Measurements from ENCODE around the gene CDKN2A.

- TF ChIP-seq POLR2AphosphoS5 (IDR thresholded peaks at IDR 0.05; ENCODE audit: low read depth, low read length): no peak
- no peak for TF ChIP-seq TAF1 (IDR thresholded peaks at IDR 0.05; ENCODE audit: borderline replicate concordance, insufficient read depth, low read length)
- no peak for TF ChIP-seq REST (IDR thresholded peaks at IDR 0.05; ENCODE audit: insufficient read depth in 1 of 2, low read depth in 2 of 2, low read length in 2 of 2)
- no peak for TF ChIP-seq FOXP2 (optimal IDR thresholded peaks at IDR 0.05; ENCODE audit: borderline replicate concordance, extremely low read depth, extremely low read length, insufficient read depth)
- TF ChIP-seq SIN3A (IDR thresholded peaks at IDR 0.05; ENCODE audit: borderline replicate concordance, insufficient read depth, low read length): no peak
Observed at GRCh38 chr9:21967702-21968101, 26.5 kb downstream of the CDKN2A start.

Data from PFSK-1 (cell line).